ENCODE measurements around the gene OPALIN. TPM values are rescaled to one million over a fixed set of nuclear protein-coding genes. Genes with fewer than 3 reads are reported as not detected.

The OPALIN gene
- total and polyA plus RNA-seq, 9 of the 15 experiments (the other 6 are each of a cell fraction or from before 2014, with no cell fraction given), result not detected

DNA sequence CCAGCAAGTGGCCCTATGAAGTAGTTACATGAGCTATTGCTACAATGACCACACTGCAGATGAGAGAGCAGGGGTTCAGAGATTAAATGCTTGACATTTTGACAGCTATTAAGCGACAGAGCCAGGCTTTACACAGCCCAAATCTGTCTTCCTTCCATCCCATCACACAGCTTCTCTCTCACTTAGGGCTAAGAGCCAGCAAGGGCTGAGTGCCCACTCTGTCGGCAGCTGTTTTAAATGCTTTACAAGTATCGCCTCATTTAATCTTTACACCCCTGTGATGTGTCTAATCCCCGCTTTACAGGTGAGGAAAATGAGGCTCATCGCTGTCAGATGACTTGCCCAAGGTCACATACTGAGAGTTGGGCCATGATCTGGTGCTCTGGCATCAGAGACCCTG, 15.2 kb upstream of the OPALIN start:
- Histone ChIP-seq H3K9me1 (ENCODE audit: control insufficient read depth, insufficient read depth, low read length) (no peaks in the 10 kb centered on the region), H3K4me1 (replicated peaks in 1 of 2; ENCODE audit: control insufficient read depth in 2 of 2, insufficient read depth in 2 of 2, low read length in 2 of 2) (peaks cover 0 to 14% of the 10 kb centered on the region in 2 experiments; a peak in 2 of 5 replicates), H3K27ac (ENCODE audit: extremely low read depth, low read depth, low read length) (no peak overlapping the region), H3K27me3 (ENCODE audit: control insufficient read depth in 2 of 2, insufficient read depth in 2 of 2, low read length in 2 of 2) (peaks cover 0 to 27% of the 10 kb centered on the region in 2 experiments; a peak in 2 of 5 replicates), H3K9ac (ENCODE audit: insufficient read depth in 1 of 2, low read depth in 2 of 2, low read length in 2 of 2) (no peak overlapping the region), H4K20me1 (replicated peaks; ENCODE audit: control insufficient read depth, insufficient read depth, low read length) (0 out of 2 replicates have a peak, but pooled peaks cover 5% of the 10 kb centered on the region), H3K4me2 (ENCODE audit: insufficient read depth, low read length) (no peak overlapping the region), H3K4me3 (no peak overlapping the region), H3K36me3 (ENCODE audit: control insufficient read depth, insufficient read depth, low read length) (no peaks in the 10 kb centered on the region), H2AFZ (ENCODE audit: low read depth, low read length) (no peak overlapping the region), H3K9me3 (replicated peaks; ENCODE audit: control insufficient read depth, insufficient read depth, low read depth, low read length) (no peaks in the 10 kb centered on the region), H3K79me2 (ENCODE audit: control insufficient read depth, insufficient read depth, low read length) (no peaks in the 10 kb centered on the region)
- CTCF ChIA-PET (ENCODE audit: low intra/inter-chr PET ratio), result no interaction called here
- in situ Hi-C loops (cut with MboI) (no loop called here), intact Hi-C loops (cut with micrococcal nuclease) (loop anchor here (10.0 kb wide), 1 partner anchor 371 kb away; no protein-coding TSS in a partner anchor)
- TF ChIP-seq ZNF717 (CRISPR knock-in tag; IDR thresholded peaks at IDR 0.05) (no peak), L3MBTL2 (IDR thresholded peaks at IDR 0.05) (no peak), NR1H2 (CRISPR knock-in tag; IDR thresholded peaks at IDR 0.05) (no peak), RFX5 (IDR thresholded peaks at IDR 0.05; ENCODE audit: low read depth, low read length) (no peak), MEF2A (IDR thresholded peaks at IDR 0.05; ENCODE audit: control insufficient read depth, low read depth, low read length) (no peak), PYGO2 (tag; IDR thresholded peaks at IDR 0.05) (no peak), RCOR1 (IDR thresholded peaks at IDR 0.05; ENCODE audit: borderline replicate concordance in 1 of 2, low read depth in 2 of 2, low read length in 2 of 2) (no peak), ZNF224 (CRISPR knock-in tag; IDR thresholded peaks at IDR 0.05) (no peak), ZNF444 (CRISPR knock-in tag; IDR thresholded peaks at IDR 0.05) (no peak)
- WGBS (ENCODE audit: insufficient coverage, low coverage, missing lambda C conversion rate), result 52% methylated on average over 5 of the region's 5 CpGs
- no peak for DNase-seq (ENCODE audit: extremely low read depth in 1 of 4, low spot score in 3 of 4)
- BruUV-seq (replicated peaks), result no TSS peak
- POLR2A ChIA-PET, result no interaction called here
- ATAC-seq, result no peak
- FAIRE-seq, result no peak

Data from K562 (cell line).